Esophagus muscularis mucosa (tissue), 4 donors: ENCODE data around the gene CALML3. TPM values are rescaled to one million over a fixed set of nuclear protein-coding genes. Genes with fewer than 3 reads are reported as not detected.
A peak's percentile ranks its signal among the peaks of the same experiment; 100 is the strongest.

ENCODE experiments used
- DNase-seq: peaks from one replicate; pipeline ENCODE4 v3.0.0-alpha.2; 2017; ENCODE audit errors: extremely low spot score
- H3K27ac ChIP-seq, 4 donors: fragments of 200-600 bp; sonication (generic); replicated peaks in 1 of 4; 1 replicate in 3 of 4; 2 replicates in 1 of 4; pipeline ENCODE4 v1.5.1; 2016 to 2019; ENCODE audit warnings: mild to moderate bottlenecking in 1 of 4
- H3K27me3 ChIP-seq, 4 donors: fragments of 200-600 bp; sonication (generic); one replicate each; pipeline versions ENCODE4 v1.5.1 to v1.6.0; 2016 to 2019
- H3K36me3 ChIP-seq, 4 donors: fragments of 200-600 bp; sonication (generic); one replicate each; pipeline ENCODE4 v1.5.1; 2016 to 2019
- H3K4me1 ChIP-seq, 4 donors: fragments of 200-600 bp; sonication (generic); one replicate each; pipeline ENCODE4 v1.5.1; 2016 to 2019
- H3K4me3 ChIP-seq, 4 donors: fragments of 200-600 bp; sonication (generic); 1 replicate in 2 of 4; 2 replicates in 2 of 4; pipeline ENCODE4 v1.5.1; 2016 to 2019; ENCODE audit warnings: mild to moderate bottlenecking in 4 of 4, moderate library complexity in 1 of 4
- H3K9me3 ChIP-seq, 4 donors: fragments of 200-600 bp; sonication (generic); 1 replicate in 3 of 4; 2 replicates in 1 of 4; pipeline ENCODE4 v1.5.1; 2016 to 2019
- EP300 ChIP-seq: sonication (generic); formaldehyde crosslinking; IDR thresholded peaks from one replicate; pipeline ENCODE4 v1.6.1; 2017; ENCODE audit warnings: antibody characterized with exemption
- POLR2A ChIP-seq: fragments of 450-650 bp; IDR thresholded peaks from one replicate; pipeline ENCODE4 v1.6.1; 2017; ENCODE audit warnings: antibody characterized with exemption, moderate library complexity, mild to moderate bottlenecking, low read depth
- POLR2AphosphoS5 ChIP-seq, 2 donors: sonication (generic); formaldehyde crosslinking; IDR thresholded peaks; one replicate each; pipeline ENCODE4 v1.6.1; 2017; ENCODE audit warnings: antibody characterized with exemption in 2 of 2
- WGBS: methylation state at CpG from one replicate; pipeline ENCODE4 v1.1.5; 2018; 5-methylcytosine and 5-hydroxymethylcytosine counted together
- intact Hi-C: fragments of 100-400 bp; cut with DNase I; formaldehyde crosslinking; loops from one replicate; pipeline ENCODE4 v1.15.1; 2023
- total RNA-seq, 4 donors: library from RNA; depleted of rRNA; stranded (reverse); fragments of >200 nt; gene quantifications; one replicate each; pipeline versions ENCODE4 v1.1.0 to v1.2.1, GENCODE V29; 2016
- TF ChIP-seq, protein P1 (sequence below), 3 experiments: fragments of 200-600 bp in 2 of 3; fragments of 450-650 bp in 1 of 3; sonication (generic) in 2 of 3; IDR thresholded peaks; one replicate each; pipeline ENCODE4 v1.5.1; 2017 to 2019; ENCODE audit warnings: antibody characterized with exemption in 3 of 3, mild to moderate bottlenecking in 2 of 3, moderate library complexity in 1 of 3

The CALML3 gene
- total RNA-seq, 4 donors from 2014 or later, result not detected

DNA sequence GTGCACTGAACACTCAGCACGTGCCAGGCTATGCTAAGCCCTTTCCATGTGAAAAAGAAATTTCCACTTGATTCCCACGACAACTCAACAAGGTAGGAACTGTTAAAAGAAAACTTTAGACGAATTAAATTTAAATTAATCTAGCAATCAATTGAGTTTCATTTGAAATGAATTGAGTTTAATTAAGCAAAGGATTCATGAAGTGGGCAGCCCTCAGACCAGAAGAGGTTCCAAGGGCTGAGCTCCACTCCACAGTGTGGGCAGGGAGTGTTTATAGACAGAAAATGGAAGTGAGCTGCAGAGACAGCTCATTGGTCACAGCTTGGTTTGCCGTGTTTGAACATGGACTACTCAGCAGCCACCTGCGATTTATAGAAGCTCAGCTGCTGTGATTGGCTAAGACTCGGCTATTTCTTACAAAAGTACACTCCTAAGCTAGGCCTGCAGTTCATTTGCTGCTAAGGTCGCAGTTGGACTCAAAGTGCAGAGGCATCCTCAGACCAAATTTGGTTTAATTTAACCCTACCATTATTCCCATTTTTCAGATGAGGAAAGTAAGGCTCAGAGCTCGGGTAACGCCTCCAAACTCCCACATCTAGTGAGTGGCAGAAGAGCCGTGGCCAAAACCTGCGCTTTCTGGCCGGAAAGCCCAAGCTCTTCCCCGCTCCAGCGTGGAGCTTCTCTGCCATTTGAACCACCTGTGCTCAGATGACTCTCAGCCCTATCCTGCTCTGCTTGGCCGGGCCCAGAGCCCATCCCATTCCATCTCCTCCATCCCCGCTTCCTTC lies 24.9 kb downstream of the CALML3 start:
- Histone ChIP-seq H3K27ac (peak overlapping the region in 2 of 4 donors; percentile 13 to 83), H3K36me3 (no peaks in the 10 kb centered on the region), H3K9me3 (no peaks in the 10 kb centered on the region), H3K27me3 (no peaks in the 10 kb centered on the region), H3K4me3 (no peak overlapping the region), H3K4me1 (peaks cover 26 to 88% (median 71%) of the 10 kb centered on the region in 4 donors)
- WGBS, result 95% methylated on average over 15 of the region's 16 CpGs
- no peak for TF ChIP-seq POLR2A
- no peak for TF ChIP-seq EP300
- TF ChIP-seq POLR2AphosphoS5 (IDR thresholded peaks at IDR 0.05), result no peak
- TF ChIP-seq, protein P1, sequence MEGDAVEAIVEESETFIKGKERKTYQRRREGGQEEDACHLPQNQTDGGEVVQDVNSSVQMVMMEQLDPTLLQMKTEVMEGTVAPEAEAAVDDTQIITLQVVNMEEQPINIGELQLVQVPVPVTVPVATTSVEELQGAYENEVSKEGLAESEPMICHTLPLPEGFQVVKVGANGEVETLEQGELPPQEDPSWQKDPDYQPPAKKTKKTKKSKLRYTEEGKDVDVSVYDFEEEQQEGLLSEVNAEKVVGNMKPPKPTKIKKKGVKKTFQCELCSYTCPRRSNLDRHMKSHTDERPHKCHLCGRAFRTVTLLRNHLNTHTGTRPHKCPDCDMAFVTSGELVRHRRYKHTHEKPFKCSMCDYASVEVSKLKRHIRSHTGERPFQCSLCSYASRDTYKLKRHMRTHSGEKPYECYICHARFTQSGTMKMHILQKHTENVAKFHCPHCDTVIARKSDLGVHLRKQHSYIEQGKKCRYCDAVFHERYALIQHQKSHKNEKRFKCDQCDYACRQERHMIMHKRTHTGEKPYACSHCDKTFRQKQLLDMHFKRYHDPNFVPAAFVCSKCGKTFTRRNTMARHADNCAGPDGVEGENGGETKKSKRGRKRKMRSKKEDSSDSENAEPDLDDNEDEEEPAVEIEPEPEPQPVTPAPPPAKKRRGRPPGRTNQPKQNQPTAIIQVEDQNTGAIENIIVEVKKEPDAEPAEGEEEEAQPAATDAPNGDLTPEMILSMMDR (IDR thresholded peaks at IDR 0.05), result no peak
- intact Hi-C loops, result no loop called here
- no peak for DNase-seq

GRCh38 chr10:5550250-5550545 lies 25.4 kb downstream of the CALML3 start:
- Histone ChIP-seq H3K9me3 (no peaks in the 10 kb centered on the region), H3K4me1 (peaks cover 26 to 88% (median 71%) of the 10 kb centered on the region in 4 donors), H3K27me3 (no peaks in the 10 kb centered on the region), H3K27ac (peak overlapping the region in 2 of 4 donors; percentile 13 to 83), H3K36me3 (no peaks in the 10 kb centered on the region), H3K4me3 (no peak overlapping the region)
- 100% methylated on average over 1 of the region's 1 CpG for WGBS
- TF ChIP-seq, protein P1 (IDR thresholded peaks at IDR 0.05), result no peak
- TF ChIP-seq EP300, result no peak
- DNase-seq, result no peak
- intact Hi-C loops, result no loop called here

GRCh38 chr10:5550621-5551530 lies 26.1 kb downstream of the CALML3 start:
- peaks cover 22 to 88% (median 71%) of the 10 kb centered on the region in 4 donors for H3K4me1 ChIP-seq
- no peaks in the 10 kb centered on the region for H3K9me3 ChIP-seq
- no peak for TF ChIP-seq POLR2A
- no peaks in the 10 kb centered on the region for H3K36me3 ChIP-seq
- H3K27me3 ChIP-seq, result no peaks in the 10 kb centered on the region
- intact Hi-C loops, result no loop called here
- no peak for DNase-seq
- peak overlapping the region in 3 of 4 donors; percentile 2 to 79 (median 17) for H3K27ac ChIP-seq
- H3K4me3 ChIP-seq, result no peak overlapping the region
- 97% methylated on average over 11 of the region's 17 CpGs for WGBS

GRCh38 chr10:5551531-5552375 lies 27.0 kb downstream of the CALML3 start:
- Histone ChIP-seq H3K27ac (peak overlapping the region in 3 of 4 donors; percentile 78 to 84 (median 79)), H3K36me3 (no peaks in the 10 kb centered on the region), H3K27me3 (no peaks in the 10 kb centered on the region), H3K9me3 (no peaks in the 10 kb centered on the region), H3K4me1 (peaks cover 19 to 88% (median 71%) of the 10 kb centered on the region in 4 donors), H3K4me3 (no peak overlapping the region)
- TF ChIP-seq EP300 (no peak), POLR2AphosphoS5 (IDR thresholded peaks at IDR 0.05) (no peak), POLR2A (no peak)
- TF ChIP-seq, protein P1 (IDR thresholded peaks at IDR 0.05), result no peak
- intact Hi-C loops, result no loop called here
- 78% methylated on average over 14 of the region's 15 CpGs for WGBS
- DNase-seq, result no peak
